Activated T-helper 2 cell treated with anti-CD3 and anti-CD28 coated beads, Interferon-gamma antibody, Interleukin-2, Interleukin-4, amounts not matched to agents 10 μg/mL and 5 μg/mL and 100 μg/mL, durations not matched to agents 14 hours and 24 hours and 36 hours (primary cell): ENCODE results near the gene MOBP. TPM values are rescaled to one million over a fixed set of nuclear protein-coding genes. Genes with fewer than 3 reads are reported as not detected.

Source experiments
- DNase-seq: peaks from one replicate; pipeline ENCODE4 v3.0.0; 2021; ENCODE audit warnings: low spot score
- H3K27ac Mint-ChIP-seq: one replicate; pipeline ENCODE4 v1.8.0; 2021; ENCODE audit warnings: mixed read lengths
- H3K27me3 Mint-ChIP-seq: one replicate; pipeline ENCODE4 v1.8.0; 2021; ENCODE audit warnings: low read depth, mixed read lengths
- H3K36me3 Mint-ChIP-seq: one replicate; pipeline ENCODE4 v1.8.0; 2021; ENCODE audit warnings: low read depth, mixed read lengths
- H3K4me1 Mint-ChIP-seq: one replicate; pipeline ENCODE4 v1.8.0; 2021; ENCODE audit warnings: low read depth, mixed read lengths
- H3K4me3 Mint-ChIP-seq: one replicate; pipeline ENCODE4 v1.8.0; 2021; ENCODE audit warnings: low read depth, mild to moderate bottlenecking, moderate library complexity, mixed read lengths
- H3K9me3 Mint-ChIP-seq: one replicate; pipeline ENCODE4 v1.8.0; 2021; ENCODE audit warnings: mixed read lengths
- intact Hi-C: fragments of 100-400 bp; cut with micrococcal nuclease; formaldehyde crosslinking; loops from one replicate; pipeline ENCODE4 v1.15.1; 2023
- total RNA-seq: library from RNA; stranded (reverse); gene quantifications from 2 replicates; pipeline ENCODE4 v1.2.3, GENCODE V29; 2022

Gene MOBP
- total RNA-seq, 1 donor from 2014 or later, result not detected

GRCh38 chr3:39513791-39514369, 46.4 kb downstream of the MOBP start:
- Mint-ChIP-seq H3K27ac (no peak overlapping the region), H3K36me3 (no peaks in the 10 kb centered on the region), H3K4me3 (no peak overlapping the region), H3K9me3 (no peaks in the 10 kb centered on the region), H3K4me1 (peaks cover 2% of the 10 kb centered on the region), H3K27me3 (peaks cover 24% of the 10 kb centered on the region)
- intact Hi-C loops, result no loop called here
- no peak for DNase-seq

DNA sequence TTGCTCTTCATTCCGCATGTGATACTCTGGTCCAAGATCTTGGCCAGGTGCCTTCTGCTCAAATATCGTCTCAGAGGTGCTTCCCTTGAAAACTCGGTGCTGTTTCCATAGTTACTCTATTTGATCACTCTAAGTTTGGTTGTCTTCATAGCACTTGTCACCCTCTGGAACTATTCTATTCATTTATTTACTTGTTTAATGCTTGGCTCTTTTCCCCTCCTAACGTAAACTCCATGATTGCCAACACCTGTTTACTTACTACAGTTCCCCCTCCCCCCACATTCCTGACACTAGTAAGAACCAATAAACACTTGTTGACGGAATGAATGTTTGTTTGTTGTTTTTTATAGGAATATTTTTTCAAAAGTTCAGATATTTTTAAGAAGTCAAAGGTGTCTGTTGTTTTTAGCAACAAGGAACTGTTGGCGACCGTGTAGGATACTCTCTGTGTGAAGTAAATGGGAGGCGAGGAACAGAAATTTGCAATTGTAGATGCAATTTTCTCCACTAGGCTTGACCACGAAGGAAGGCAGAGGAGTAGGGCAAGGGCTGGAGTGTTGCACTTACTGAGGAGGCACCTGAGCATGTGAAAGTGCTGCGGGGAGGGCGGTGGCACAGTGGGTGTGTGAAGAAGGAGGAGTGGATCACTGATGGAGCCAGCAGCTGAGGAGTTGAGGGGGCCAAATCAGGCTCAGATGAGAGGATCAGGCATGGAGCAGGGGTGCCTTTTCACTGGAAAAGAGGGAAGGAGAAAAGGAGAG, 48.4 kb downstream of the MOBP start:
- H3K27ac Mint-ChIP-seq, result no peak overlapping the region
- peaks cover 32% of the 10 kb centered on the region for H3K27me3 Mint-ChIP-seq
- DNase-seq, result no peak
- no peaks in the 10 kb centered on the region for H3K36me3 Mint-ChIP-seq
- no peak overlapping the region for H3K4me3 Mint-ChIP-seq
- H3K9me3 Mint-ChIP-seq, result no peaks in the 10 kb centered on the region
- intact Hi-C loops, result no loop called here
- peaks cover 4% of the 10 kb centered on the region for H3K4me1 Mint-ChIP-seq

DNA sequence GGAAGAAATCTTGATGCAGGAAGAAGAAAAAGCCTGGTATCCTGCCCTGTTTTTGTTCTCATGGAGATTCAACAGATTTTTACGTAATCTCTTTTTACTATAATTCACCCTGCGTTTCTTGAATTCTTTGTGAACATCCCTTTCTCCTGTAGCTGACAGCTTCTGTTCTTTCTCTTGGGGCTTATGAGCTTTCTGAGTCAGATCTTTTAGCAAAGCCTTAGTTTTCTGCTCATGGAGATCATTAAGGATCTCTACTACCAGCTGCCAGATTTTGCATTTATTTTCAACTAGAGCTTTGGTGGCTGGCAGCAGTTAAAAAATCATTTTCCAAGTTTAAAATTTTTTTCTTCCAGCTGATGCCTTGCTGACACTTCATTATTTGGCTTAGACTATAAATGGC, 51.6 kb downstream of the MOBP start:
- Mint-ChIP-seq H3K9me3 (peaks cover 2% of the 10 kb centered on the region), H3K27ac (no peak overlapping the region), H3K27me3 (peaks cover 29% of the 10 kb centered on the region), H3K4me3 (no peak overlapping the region), H3K4me1 (peaks cover 4% of the 10 kb centered on the region), H3K36me3 (no peaks in the 10 kb centered on the region)
- intact Hi-C loops, result no loop called here
- no peak for DNase-seq

DNA sequence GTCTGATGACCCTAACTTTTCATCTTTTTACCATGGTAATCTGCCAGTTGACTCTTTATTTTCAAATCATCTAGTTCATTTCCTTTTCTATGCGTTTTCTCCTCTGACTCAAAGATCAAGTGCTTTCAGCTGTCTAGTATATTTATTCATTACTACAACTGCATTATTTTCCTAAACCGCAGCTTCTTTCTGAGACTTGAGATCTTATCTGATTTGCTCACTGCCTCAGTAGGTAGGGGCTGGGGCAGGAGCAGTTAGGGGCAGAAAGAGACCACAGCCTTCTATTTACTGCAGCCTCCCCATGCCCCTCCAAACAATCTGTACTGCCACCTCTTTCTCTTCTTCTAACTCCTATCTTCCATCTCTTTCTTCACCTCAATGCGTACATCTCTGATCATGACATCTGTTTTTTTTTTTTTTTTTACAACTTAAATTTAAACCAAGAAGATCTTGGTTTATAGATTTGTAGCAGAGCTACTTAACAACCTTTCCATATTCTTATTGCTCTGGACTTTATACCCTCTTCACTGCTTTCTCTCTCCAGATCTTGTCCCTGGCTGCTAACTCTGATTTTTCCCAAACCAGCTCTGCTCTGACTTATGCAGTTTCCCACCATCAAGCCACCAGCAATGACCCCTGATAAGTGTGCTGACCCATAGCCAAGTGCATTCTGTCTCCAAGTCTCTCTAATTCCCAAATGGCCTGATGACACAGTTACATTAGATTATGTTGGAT, 52.2 kb downstream of the MOBP start:
- peaks cover 4% of the 10 kb centered on the region for H3K4me1 Mint-ChIP-seq
- peaks cover 23% of the 10 kb centered on the region for H3K27me3 Mint-ChIP-seq
- no peak overlapping the region for H3K4me3 Mint-ChIP-seq
- no peaks in the 10 kb centered on the region for H3K36me3 Mint-ChIP-seq
- H3K9me3 Mint-ChIP-seq, result peaks cover 7% of the 10 kb centered on the region
- no peak overlapping the region for H3K27ac Mint-ChIP-seq
- intact Hi-C loops, result no loop called here
- DNase-seq, result no peak

GRCh38 chr3:39521456-39521855, 54.0 kb downstream of the MOBP start:
- H3K27me3 Mint-ChIP-seq, result peaks cover 20% of the 10 kb centered on the region
- H3K27ac Mint-ChIP-seq, result no peak overlapping the region
- DNase-seq, result no peak
- peaks cover 12% of the 10 kb centered on the region for H3K9me3 Mint-ChIP-seq
- H3K36me3 Mint-ChIP-seq, result no peaks in the 10 kb centered on the region
- no peak overlapping the region for H3K4me3 Mint-ChIP-seq
- intact Hi-C loops, result no loop called here
- H3K4me1 Mint-ChIP-seq, result peaks cover 2% of the 10 kb centered on the region

GRCh38 chr3:39524107-39524506, 56.6 kb downstream of the MOBP start:
- H3K9me3 Mint-ChIP-seq, result peaks cover 12% of the 10 kb centered on the region
- intact Hi-C loops, result no loop called here
- H3K4me3 Mint-ChIP-seq, result no peak overlapping the region
- no peak for DNase-seq
- peaks cover 2% of the 10 kb centered on the region for H3K4me1 Mint-ChIP-seq
- H3K36me3 Mint-ChIP-seq, result no peaks in the 10 kb centered on the region
- H3K27me3 Mint-ChIP-seq, result peaks cover 16% of the 10 kb centered on the region
- H3K27ac Mint-ChIP-seq, result no peak overlapping the region

DNA sequence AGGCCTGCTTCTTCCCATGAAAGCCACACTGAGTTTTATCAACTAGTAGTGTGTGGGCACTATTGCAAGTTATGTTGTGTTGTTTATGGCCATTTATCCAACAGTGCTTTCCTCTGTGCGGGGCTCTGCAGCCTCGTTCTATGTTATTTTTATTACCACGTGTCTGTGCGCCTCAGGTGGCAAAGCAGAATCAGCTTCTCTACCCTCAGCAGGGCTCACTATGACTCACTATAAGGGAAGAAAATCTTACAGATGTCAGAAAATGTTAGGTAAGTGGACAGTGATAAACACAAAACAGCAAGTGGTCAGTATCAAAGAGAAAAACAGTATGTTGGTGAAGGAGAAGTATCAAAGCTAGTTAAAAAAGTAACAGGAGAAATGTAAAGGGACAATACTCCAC, 61.4 kb downstream of the MOBP start:
- Mint-ChIP-seq H3K27ac (no peak overlapping the region), H3K4me3 (no peak overlapping the region), H3K9me3 (peaks cover 12% of the 10 kb centered on the region), H3K27me3 (peaks cover 25% of the 10 kb centered on the region), H3K36me3 (no peaks in the 10 kb centered on the region), H3K4me1 (no peaks in the 10 kb centered on the region)
- intact Hi-C loops, result no loop called here
- no peak for DNase-seq

DNA sequence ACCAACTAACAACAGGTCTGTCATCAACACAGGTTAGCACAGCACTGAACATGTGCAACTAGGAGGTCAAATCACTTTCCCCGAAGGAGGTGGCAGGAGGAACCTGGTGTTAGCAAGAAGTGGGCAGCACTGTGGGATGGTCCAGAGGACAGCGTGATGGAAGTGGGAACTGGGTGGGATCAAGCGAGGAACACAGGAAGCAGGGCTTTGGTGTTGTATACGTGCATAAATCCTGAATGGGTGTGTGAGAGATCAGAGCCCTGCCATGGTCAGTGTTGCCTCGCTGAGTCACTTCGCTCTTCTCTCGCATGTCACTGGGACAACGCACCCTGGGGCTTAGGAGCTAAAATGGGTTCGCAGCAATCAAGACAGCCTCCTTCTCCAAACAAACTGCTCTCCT, 62.1 kb downstream of the MOBP start:
- intact Hi-C loops, result no loop called here
- Mint-ChIP-seq H3K4me3 (no peak overlapping the region), H3K27ac (no peak overlapping the region), H3K9me3 (peaks cover 5% of the 10 kb centered on the region), H3K27me3 (peaks cover 28% of the 10 kb centered on the region), H3K36me3 (no peaks in the 10 kb centered on the region), H3K4me1 (no peaks in the 10 kb centered on the region)
- DNase-seq, result no peak

DNA sequence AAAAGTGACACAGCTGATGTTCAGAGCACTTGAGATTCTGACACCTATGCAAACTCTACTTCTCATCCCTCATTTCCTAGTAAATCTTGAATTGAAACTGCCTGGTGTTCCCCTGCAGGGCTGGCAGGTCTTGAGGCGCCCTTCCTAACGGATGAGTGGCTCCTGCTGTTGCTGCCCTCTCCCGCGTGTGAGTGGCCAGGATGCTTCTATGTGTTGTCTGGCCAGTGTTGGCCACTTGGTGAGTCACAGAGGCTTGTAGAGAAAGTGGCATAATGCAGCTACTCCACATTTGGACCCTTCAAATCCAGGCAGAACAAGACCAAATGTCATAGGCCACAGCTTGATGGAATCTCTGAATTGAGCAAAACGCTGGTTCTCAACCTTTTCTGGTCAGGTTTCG, 63.6 kb downstream of the MOBP start:
- intact Hi-C loops, result no loop called here
- H3K4me3 Mint-ChIP-seq, result no peak overlapping the region

GRCh38 chr3:39531665-39532064, 64.2 kb downstream of the MOBP start:
- intact Hi-C loops, result no loop called here
- Mint-ChIP-seq H3K4me1 (no peaks in the 10 kb centered on the region), H3K27ac (no peak overlapping the region), H3K9me3 (no peaks in the 10 kb centered on the region), H3K27me3 (peaks cover 32% of the 10 kb centered on the region), H3K4me3 (no peak overlapping the region), H3K36me3 (no peaks in the 10 kb centered on the region)
- DNase-seq, result no peak

More for the DNA sequence above, 63.6 kb downstream of the MOBP start:
- DNase-seq, result no peak
- Mint-ChIP-seq H3K4me1 (no peaks in the 10 kb centered on the region), H3K27me3 (peaks cover 32% of the 10 kb centered on the region), H3K36me3 (no peaks in the 10 kb centered on the region), H3K27ac (no peak overlapping the region), H3K9me3 (no peaks in the 10 kb centered on the region)

GRCh38 chr3:39532777-39533176, 65.3 kb downstream of the MOBP start:
- no peaks in the 10 kb centered on the region for H3K36me3 Mint-ChIP-seq
- H3K4me1 Mint-ChIP-seq, result no peaks in the 10 kb centered on the region
- no peak for DNase-seq
- no peaks in the 10 kb centered on the region for H3K9me3 Mint-ChIP-seq
- no peak overlapping the region for H3K4me3 Mint-ChIP-seq
- intact Hi-C loops, result no loop called here
- H3K27ac Mint-ChIP-seq, result no peak overlapping the region
- H3K27me3 Mint-ChIP-seq, result peaks cover 31% of the 10 kb centered on the region

- no peaks in the 10 kb centered on the region for H3K36me3 Mint-ChIP-seq
- H3K4me1 Mint-ChIP-seq, result no peaks in the 10 kb centered on the region
- no peak for DNase-seq
- no peak overlapping the region for H3K4me3 Mint-ChIP-seq
- no peaks in the 10 kb centered on the region for H3K9me3 Mint-ChIP-seq
- H3K27ac Mint-ChIP-seq, result no peak overlapping the region
- intact Hi-C loops, result no loop called here
- peaks cover 31% of the 10 kb centered on the region for H3K27me3 Mint-ChIP-seq
These were observed 65.7 kb downstream of the MOBP start for GRCh38 chr3:39533226-39533625.
